HEK293 (cell line): ENCODE measurements around the gene BABAM1.

ENCODE experiments used
- TCF7L2 ChIP-seq: IDR thresholded peaks from 2 replicates; pipeline ENCODE4 v1.6.1; 2011; ENCODE audit warnings: low read depth, mild to moderate bottlenecking, inconsistent platforms, low read length, moderate library complexity, borderline replicate concordance
- ZNF140 ChIP-seq: fragments of 450-650 bp; formaldehyde crosslinking; IDR thresholded peaks from 2 replicates; pipeline ENCODE4 v1.5.1; 2016; ENCODE audit warnings: missing biosample characterization, missing genetic modification characterization
- ZNF211 ChIP-seq: fragments of 450-650 bp; formaldehyde crosslinking; IDR thresholded peaks from 2 replicates; pipeline ENCODE4 v1.5.1; 2016; ENCODE audit warnings: low read depth, missing biosample characterization, missing genetic modification characterization
- ZNF530 ChIP-seq: fragments of 450-650 bp; formaldehyde crosslinking; IDR thresholded peaks from 2 replicates; pipeline ENCODE4 v1.5.1; 2016; ENCODE audit warnings: low read depth, missing biosample characterization, missing genetic modification characterization

DNA sequence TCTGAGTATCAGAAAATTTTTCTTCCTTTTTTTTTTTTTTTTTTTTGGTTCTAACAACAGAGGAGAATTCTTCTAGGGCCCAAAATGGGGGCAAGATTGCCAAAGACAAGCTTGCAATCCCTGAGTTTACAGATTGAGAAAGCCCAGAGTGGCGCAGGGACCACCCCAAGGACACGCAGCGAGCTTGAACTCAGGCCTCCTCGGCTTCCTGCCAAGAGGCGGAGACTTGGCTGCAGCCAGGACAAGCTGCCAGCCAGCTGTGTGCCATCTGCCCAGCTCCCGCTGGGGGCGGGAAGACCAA lies 37.9 kb downstream of the BABAM1 start:
- TF ChIP-seq ZNF140 (tag by site-specific recombination), result no peak
- TF ChIP-seq ZNF211 (tag by site-specific recombination), result no peak
- no peak for TF ChIP-seq ZNF530 (tag by site-specific recombination)
- no peak for TF ChIP-seq TCF7L2
